ENCODE data around the gene PRDM1.

PRDM1 gene

DNA sequence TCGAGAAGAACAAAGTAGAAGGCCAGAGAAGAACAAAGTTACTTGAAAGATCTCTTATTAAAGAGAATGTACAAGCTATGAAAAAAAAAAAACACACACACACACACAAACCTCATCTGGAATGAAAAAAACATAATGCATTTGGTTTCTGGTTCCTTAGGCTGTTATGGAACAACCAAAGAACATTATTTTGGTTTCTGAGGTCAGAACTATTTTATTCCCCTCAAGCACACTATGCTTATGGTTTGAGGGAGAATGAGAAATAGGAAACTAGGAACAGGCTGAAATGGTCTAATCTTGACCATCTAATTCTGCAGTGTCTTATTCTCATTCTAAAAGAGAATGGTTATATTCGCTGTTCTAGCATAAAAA, 8.8 kb downstream of the PRDM1 start:
- no peak for DNase-seq (ENCODE audit: insufficient read length, low spot score)
- peak; percentile 4 for FAIRE-seq

DNA sequence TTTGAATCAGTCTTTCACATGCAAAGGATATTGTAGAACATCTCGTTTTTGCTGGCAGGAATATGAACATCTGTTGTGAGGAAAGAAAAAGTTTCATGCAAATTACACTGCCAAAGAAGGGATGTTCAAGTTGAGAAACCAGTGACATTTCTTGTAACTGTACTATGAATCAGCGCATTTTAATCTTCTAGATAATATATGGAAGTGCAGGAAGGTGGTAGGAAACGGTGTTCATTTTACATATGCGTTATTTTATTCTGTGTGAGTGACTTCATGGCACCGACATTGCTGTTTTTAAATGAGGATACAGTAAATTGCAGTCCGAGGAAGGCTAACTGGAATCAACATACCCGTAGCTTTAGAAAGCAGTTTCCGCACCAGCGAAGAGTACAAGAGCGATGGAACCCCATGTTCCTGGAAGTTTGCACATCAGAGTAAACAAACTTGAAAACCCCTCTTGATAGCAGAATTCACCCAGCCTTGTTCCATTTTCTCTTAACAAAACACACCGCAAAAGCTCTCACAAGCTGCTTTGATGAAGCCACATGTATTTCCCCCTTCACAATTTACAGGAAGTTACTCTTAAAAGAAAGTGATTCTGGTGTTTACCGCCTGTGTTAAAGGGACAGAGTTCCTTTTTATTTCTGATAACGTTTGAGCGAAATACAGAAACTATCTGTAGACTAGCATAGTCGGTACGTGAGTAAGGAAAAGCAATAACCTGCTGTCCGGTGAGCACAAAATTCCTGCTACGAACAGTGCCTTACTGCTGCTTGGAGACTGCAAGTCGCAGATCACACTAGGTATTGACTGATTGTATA, 11.5 kb downstream of the PRDM1 start:
- DNase-seq (ENCODE audit: insufficient read length, low spot score) (no peak), FAIRE-seq (peak; percentile 100)

DNA sequence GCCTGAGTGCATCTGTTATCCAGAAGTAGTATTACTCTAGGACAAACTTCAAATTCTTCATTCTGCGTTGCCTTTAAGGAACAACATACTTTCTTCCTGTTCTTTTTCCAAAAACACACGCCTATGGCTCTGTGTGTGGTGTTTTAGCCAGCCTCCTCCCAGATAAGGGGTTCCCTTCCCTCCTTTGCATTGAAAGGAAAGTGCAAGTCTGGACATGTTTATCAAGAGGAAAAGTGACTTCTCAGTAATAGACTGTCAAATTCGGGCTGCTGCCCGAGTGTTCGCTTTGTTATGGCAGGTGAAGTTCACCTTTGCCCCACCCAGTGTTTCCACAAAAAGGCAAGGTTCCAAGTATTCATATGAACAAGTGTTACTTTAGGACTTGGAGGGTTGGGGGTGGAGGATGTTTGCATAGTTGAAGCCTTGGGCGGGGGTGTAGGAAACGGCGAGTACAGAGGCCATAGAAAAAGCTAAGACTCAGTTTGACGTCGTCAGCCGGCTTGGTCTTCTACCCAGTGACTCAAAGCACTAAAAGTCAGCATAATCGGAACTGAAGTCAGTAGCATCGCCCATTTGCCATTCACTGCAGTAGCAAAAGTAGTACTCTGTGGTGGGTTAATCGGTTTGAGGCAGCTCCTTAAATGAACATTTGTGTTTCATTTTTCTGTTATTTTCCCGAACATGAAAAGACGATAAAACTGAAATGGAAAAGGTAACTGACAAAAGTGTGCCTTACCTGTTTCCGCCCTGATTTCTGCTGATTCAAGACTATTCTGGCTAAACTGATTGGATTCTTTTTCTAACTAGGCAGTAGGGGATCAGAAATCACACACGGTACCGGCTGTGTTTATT, 12.5 kb downstream of the PRDM1 start:
- no peak for FAIRE-seq
- DNase-seq (ENCODE audit: insufficient read length, low spot score) = no peak

DNA sequence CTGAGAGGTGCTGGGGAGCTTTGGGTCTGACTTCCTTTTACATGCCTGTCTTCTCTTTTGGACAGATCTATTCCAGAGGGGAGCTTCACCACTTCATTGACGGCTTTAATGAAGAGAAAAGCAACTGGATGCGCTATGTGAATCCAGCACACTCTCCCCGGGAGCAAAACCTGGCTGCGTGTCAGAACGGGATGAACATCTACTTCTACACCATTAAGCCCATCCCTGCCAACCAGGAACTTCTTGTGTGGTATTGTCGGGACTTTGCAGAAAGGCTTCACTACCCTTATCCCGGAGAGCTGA, 13.1 kb downstream of the PRDM1 start:
- FAIRE-seq (peak; percentile 14), DNase-seq (ENCODE audit: insufficient read length, low spot score) (no peak)

DNA sequence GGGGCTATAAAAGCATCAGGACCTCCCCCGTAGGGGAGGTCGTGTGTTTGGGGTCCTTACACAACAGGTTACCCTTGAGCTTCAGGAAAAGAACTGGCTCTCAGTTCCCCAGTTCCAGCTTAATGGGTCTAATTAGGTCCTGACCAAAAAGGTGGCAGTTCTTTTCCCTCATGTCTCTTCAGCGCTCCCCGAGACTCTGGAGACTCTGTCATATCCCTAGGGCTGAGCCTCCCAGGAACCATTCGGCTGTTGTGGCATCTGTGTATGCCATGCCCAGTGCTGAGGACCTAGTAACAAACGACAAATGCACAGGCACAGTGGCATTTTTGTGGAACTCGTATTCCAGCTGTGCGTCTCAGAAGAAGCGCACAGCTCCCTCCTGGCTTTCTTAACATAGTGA, 14.6 kb downstream of the PRDM1 start:
- FAIRE-seq = no peak
- no peak for DNase-seq (ENCODE audit: insufficient read length, low spot score)

DNA sequence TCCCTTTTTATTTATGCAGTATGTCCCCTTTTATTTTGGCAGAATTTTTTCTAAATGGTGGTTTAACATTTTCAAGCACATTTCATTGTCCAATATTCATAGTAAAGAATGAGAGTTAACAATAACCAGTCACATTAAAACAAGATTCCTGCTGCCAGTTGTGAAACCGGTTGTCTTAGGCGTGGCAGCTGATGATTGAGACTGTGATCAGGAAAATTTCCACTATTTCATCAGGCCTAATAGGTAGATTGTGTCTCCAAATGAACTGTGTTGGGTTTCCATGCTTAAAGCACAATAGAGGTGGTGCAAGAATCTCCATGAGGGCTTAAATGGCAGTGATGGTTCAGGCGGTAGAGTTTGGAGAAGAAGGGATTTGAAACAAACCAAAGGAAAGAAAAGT, 15.3 kb downstream of the PRDM1 start:
- DNase-seq (ENCODE audit: insufficient read length, low spot score) (no peak), FAIRE-seq (no peak)

DNA sequence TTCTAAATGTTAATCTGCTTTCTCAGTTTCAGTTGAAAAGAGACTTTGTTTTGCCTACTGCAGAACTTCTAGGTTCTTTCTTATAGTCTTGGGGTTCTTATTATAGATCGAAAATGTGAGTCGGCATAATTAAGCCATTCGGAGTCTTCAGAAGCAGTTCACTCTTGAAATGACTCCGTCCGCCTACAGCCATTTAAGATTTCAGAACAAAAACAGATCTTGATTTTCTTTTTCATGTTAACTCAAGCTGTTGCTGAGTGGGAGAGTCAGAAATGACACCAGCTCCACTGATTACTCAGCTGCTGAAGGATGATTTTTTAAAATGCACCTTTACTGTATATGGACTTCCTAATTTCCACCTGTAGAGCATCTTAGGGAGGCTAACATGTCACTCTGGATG, 15.9 kb downstream of the PRDM1 start:
- FAIRE-seq (peak; percentile 98), DNase-seq (ENCODE audit: insufficient read length, low spot score) (no peak)

DNA sequence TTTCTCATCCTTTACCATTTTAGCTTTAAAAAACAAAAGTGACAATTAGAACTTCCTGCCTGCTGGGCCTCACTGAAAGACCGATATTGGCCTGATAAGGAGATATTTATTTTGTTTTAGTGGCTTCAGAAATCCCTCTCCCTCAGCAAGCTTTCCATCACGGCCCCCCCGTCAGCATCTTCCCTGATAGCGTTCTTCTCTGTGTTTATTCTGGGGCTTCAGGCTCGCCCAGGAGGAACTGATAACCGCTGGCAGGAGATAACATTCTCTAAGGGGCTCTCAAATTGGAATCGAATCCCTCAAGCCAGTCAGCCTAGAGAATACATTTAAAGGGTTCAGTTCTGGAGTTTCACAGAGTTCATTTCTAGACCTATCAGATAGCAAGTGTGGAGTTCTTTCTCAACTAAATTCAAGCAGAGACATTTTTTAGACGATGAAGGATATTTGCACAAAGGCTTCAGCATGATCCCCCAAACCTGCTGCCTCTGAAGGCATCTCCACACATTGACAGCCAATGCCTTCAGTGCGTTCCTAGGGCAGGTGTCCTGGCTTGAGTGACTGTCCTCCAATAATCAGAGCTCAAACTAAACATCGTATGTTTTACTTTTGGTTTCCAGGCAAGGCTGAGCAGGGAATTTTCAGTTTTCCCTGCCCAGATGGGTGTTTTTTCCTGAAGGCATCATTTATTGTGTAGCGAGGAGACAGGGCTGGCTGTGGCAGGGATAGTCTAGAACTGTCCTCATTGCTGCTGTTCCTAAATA, 17.0 kb downstream of the PRDM1 start:
- peak; percentile 23 for FAIRE-seq
- no peak for DNase-seq (ENCODE audit: insufficient read length, low spot score)

DNA sequence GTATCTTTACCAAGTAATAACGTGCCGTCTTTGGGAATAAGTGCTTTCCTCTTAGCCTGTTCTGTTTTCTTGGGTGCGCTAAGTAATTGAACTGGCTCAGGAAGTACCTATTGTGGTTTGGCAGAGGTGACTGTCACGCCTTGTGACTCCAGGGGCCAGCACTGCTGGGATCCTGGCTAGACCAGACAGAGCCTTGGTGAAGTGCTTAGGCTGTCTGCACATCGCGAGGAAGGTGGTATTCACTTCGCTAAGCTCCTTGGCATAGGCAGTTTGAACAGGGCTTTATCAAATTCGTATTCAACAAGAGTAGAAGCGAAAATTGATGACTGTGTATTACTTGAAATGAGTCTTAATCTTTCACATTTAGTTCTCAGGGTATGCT, 17.6 kb downstream of the PRDM1 start:
- peak; percentile 92 for FAIRE-seq
- no peak for DNase-seq (ENCODE audit: insufficient read length, low spot score)

DNA sequence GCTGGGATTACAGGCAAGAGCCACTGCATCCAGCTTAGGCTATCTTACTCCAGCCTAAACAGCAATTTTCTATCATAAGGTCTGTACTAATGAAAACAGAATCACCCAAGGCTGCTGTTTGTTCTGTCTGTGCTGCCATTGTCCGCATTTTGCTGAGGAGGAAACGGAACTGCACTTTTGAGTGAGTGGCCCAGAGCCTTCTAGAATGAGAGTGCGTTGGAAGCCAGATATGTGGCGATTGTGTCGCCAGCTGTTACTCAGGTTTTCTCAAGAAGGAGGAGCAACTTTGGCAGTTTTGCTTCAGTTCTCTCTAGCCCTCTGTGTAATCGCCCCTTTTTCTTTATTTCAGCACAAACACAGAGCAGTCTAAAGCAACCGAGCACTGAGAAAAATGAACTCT, 18.3 kb downstream of the PRDM1 start:
- no peak for DNase-seq (ENCODE audit: insufficient read length, low spot score)
- FAIRE-seq = no peak

DNA sequence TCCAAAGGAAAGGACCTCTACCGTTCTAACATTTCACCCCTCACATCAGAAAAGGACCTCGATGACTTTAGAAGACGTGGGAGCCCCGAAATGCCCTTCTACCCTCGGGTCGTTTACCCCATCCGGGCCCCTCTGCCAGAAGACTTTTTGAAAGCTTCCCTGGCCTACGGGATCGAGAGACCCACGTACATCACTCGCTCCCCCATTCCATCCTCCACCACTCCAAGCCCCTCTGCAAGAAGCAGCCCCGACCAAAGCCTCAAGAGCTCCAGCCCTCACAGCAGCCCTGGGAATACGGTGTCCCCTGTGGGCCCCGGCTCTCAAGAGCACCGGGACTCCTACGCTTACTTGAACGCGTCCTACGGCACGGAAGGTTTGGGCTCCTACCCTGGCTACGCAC, 18.8 kb downstream of the PRDM1 start:
- DNase-seq (ENCODE audit: insufficient read length, low spot score) (no peak), FAIRE-seq (no peak)

DNA sequence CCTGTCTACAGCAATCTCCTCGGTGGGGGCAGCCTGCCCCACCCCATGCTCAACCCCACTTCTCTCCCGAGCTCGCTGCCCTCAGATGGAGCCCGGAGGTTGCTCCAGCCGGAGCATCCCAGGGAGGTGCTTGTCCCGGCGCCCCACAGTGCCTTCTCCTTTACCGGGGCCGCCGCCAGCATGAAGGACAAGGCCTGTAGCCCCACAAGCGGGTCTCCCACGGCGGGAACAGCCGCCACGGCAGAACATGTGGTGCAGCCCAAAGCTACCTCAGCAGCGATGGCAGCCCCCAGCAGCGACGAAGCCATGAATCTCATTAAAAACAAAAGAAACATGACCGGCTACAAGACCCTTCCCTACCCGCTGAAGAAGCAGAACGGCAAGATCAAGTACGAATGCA, 19.4 kb downstream of the PRDM1 start:
- DNase-seq (ENCODE audit: insufficient read length, low spot score) (no peak), FAIRE-seq (no peak)

DNA sequence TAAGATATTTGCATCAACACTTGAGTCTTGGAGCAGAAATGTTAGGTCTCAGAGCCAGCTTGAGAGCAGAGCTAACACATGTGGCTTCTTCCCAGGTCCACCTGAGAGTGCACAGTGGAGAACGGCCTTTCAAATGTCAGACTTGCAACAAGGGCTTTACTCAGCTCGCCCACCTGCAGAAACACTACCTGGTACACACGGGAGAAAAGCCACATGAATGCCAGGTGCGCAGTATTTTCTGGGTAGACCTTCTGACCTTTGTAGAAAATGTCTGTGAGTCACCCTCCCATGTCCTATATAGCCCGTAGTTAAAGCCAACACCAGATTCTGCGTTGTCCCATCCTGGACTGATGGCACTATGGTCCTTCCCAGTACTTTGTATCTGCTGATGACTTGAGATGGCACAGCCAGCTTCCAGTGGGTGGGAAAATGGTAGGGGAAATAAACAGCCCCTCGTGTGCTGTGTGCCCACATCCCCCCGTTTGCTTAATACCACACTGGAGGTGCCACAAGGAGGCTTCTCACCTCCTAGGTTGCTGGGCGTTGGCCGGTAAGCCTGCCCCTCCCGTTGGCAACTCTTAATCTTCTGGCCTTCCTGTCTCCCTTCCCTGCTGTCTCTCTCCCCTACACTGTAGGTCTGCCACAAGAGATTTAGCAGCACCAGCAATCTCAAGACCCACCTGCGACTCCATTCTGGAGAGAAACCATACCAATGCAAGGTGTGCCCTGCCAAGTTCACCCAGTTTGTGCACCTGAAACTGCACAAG, 20.3 kb downstream of the PRDM1 start:
- FAIRE-seq (no peak), DNase-seq (ENCODE audit: insufficient read length, low spot score) (no peak)

DNA sequence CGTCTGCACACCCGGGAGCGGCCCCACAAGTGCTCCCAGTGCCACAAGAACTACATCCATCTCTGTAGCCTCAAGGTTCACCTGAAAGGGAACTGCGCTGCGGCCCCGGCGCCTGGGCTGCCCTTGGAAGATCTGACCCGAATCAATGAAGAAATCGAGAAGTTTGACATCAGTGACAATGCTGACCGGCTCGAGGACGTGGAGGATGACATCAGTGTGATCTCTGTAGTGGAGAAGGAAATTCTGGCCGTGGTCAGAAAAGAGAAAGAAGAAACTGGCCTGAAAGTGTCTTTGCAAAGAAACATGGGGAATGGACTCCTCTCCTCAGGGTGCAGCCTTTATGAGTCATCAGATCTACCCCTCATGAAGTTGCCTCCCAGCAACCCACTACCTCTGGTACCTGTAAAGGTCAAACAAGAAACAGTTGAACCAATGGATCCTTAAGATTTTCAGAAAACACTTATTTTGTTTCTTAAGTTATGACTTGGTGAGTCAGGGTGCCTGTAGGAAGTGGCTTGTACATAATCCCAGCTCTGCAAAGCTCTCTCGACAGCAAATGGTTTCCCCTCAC, 21.0 kb downstream of the PRDM1 start:
- FAIRE-seq (peak; percentile 44), DNase-seq (ENCODE audit: insufficient read length, low spot score) (no peak)

DNA sequence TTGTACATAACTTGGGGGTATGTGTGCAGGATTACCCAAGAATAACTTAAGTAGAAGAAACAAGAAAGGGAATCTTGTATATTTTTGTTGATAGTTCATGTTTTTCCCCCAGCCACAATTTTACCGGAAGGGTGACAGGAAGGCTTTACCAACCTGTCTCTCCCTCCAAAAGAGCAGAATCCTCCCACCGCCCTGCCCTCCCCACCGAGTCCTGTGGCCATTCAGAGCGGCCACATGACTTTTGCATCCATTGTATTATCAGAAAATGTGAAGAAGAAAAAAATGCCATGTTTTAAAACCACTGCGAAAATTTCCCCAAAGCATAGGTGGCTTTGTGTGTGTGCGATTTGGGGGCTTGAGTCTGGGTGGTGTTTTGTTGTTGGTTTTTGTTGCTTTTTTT, 22.0 kb downstream of the PRDM1 start:
- FAIRE-seq = no peak
- no peak for DNase-seq (ENCODE audit: insufficient read length, low spot score)

DNA sequence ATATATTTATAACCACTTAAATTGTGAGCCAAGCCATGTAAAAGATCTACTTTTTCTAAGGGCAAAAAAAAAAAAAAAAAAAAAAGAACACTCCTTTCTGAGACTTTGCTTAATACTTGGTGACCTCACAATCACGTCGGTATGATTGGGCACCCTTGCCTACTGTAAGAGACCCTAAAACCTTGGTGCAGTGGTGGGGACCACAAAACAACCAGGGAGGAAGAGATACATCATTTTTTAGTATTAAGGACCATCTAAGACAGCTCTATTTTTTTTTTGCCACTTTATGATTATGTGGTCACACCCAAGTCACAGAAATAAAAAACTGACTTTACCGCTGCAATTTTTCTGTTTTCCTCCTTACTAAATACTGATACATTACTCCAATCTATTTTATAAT, 22.9 kb downstream of the PRDM1 start:
- DNase-seq (ENCODE audit: insufficient read length, low spot score) (no peak), FAIRE-seq (no peak)

DNA sequence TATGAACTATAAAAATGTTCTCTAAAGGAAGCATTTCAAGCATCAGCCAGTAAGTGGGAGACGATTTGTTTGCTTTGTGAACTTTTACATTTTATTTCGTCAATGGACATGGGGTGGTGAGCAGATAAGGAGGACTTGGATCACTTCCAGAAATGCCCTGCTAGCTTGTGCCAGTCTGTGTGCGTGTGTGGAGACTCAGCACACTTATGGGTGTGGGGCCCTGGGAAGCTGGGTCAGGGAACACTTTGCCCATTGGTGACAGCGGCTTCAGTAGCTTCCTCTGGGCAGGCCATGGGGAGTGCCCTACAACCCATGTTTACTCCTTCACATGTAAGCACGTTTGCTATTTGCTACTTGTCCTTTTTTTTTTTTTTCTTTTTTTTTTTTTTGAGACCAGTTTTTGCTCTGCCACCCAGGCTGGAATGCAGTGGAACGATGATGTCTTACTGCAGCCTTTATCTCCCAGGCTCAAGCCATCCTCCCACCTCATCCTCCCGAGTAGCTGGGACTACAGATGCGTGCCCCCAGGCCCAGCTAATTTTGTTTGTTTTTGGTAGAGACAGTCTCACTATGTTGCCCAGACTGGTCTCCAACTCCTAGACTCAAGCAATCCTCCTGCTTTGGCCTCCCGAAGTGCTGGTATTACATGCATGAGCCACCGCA, 24.2 kb downstream of the PRDM1 start:
- DNase-seq (ENCODE audit: insufficient read length, low spot score) (no peak), FAIRE-seq (no peak)

DNA sequence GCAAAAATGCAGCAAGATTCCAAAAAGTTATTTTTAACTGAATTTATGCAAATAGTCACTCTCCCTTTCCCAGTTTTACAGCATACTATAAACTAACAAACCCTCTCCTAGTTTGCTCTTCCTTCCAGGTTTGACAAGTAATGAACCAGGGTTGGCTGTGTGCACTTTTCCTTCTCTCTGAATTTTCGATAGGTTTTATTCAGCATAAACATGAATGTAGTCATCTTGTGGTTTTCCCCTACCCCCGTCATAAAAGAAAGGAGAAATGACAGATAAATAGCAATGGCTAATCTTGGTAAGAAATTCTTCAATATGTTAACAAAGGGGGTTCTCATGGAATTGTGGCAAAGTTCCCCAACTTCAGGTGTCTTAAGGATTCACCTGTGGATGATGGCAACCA, 26.3 kb downstream of the PRDM1 start:
- FAIRE-seq (peak; percentile 86), DNase-seq (ENCODE audit: insufficient read length, low spot score) (no peak)

DNA sequence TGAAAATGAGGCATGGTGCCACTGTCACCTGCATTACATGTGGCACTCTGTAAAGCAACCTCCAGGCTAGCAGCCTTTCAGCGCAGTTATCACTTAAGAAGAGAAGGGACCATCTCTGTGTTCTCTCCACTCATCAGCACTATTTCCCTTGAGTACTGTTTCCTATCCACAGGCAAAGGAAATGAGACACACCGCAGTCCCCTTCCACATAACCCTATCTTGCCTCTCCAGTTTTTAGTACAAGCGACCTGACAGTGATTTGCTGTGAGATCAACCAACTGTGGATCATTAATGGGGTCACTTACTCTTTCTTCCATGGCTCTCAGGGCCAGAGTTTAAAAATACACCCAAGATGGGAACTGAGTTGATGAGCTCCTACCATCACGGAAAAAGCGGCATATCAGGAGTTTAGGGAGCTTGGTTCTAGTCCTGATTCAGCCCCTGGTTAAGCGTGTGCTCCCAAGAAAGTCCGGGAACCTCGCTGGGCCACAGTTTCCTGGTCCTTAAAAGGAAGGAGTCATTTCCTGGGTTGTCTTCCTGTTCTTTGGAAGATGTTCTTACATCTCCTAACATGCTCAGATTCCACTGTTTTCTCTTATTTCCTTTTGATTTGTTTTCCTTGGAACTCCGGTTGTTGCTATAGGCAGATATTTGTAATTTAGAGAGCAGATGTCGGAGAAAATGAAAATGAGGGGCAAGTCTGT, 27.3 kb downstream of the PRDM1 start:
- peak; percentile 71 for FAIRE-seq

More for the DNA sequence above, 27.3 kb downstream of the PRDM1 start:
- no peak for DNase-seq (ENCODE audit: insufficient read length, low spot score)

Data from GM19239 (cell line).